ENCODE results near the gene TXLNG. TPM values are rescaled to one million over a fixed set of nuclear protein-coding genes. Genes with fewer than 3 reads are reported as not detected.

Gene TXLNG
- total RNA-seq, 1 experiment from 2014 or later, result 31.1 TPM

GRCh38 chrX:16778545-16778944 lies 7.7 kb upstream of the TXLNG start (continued):
- TF ChIP-seq ZNF512 (CRISPR knock-in tag; IDR thresholded peaks at IDR 0.05; ENCODE audit: borderline replicate concordance) (no peak), E2F4 (CRISPR knock-in tag; IDR thresholded peaks at IDR 0.05; ENCODE audit: borderline replicate concordance, low read depth) (no peak), ZMAT4 (CRISPR knock-in tag; IDR thresholded peaks at IDR 0.05) (no peak), RORB (CRISPR knock-in tag; IDR thresholded peaks at IDR 0.05) (no peak), GABPB1 (CRISPR knock-in tag; IDR thresholded peaks at IDR 0.05) (no peak), ARID4B (CRISPR knock-in tag; IDR thresholded peaks at IDR 0.05; ENCODE audit: borderline replicate concordance) (no peak), FOXP4 (CRISPR knock-in tag; IDR thresholded peaks at IDR 0.05) (no peak), ETV6 (CRISPR knock-in tag; IDR thresholded peaks at IDR 0.05) (no peak), EMX1 (CRISPR knock-in tag; IDR thresholded peaks at IDR 0.05) (no peak)

GRCh38 chrX:16778993-16779392 lies 7.3 kb upstream of the TXLNG start:
- H3K27me3 Mint-ChIP-seq (ENCODE audit: low read depth), result no peaks in the 10 kb centered on the region
- H3K36me3 Mint-ChIP-seq, result no peaks in the 10 kb centered on the region
- ATAC-seq (no peak), DNase-seq (ENCODE audit: low spot score) (no peak)
- no peak overlapping the region for H3K27ac Mint-ChIP-seq
- no peaks in the 10 kb centered on the region for H3K9me3 Mint-ChIP-seq
- H3K4me1 Mint-ChIP-seq, result no peaks in the 10 kb centered on the region
- CTCF ChIA-PET, result no interaction called here
- POLR2A ChIA-PET, result no interaction called here
- no peak overlapping the region for H3K4me3 Mint-ChIP-seq
- TF ChIP-seq NFYB (CRISPR knock-in tag; conservative IDR thresholded peaks at IDR 0.05; ENCODE audit: low read depth) (no peak), ZNF425 (CRISPR knock-in tag; conservative IDR thresholded peaks at IDR 0.05) (no peak), RORB (CRISPR knock-in tag; IDR thresholded peaks at IDR 0.05) (no peak), AR (CRISPR knock-in tag; IDR thresholded peaks at IDR 0.05) (no peak), STAT6 (CRISPR knock-in tag; conservative IDR thresholded peaks at IDR 0.05; ENCODE audit: low read depth) (no peak), GTF2I (CRISPR knock-in tag; conservative IDR thresholded peaks at IDR 0.05) (no peak), ERG (CRISPR knock-in tag; IDR thresholded peaks at IDR 0.05) (no peak), CREM (CRISPR knock-in tag; IDR thresholded peaks at IDR 0.05) (no peak), EMX1 (CRISPR knock-in tag; IDR thresholded peaks at IDR 0.05) (no peak)

Data from WTC11 (cell line).